ENCODE results near the gene TEX29.

DNA sequence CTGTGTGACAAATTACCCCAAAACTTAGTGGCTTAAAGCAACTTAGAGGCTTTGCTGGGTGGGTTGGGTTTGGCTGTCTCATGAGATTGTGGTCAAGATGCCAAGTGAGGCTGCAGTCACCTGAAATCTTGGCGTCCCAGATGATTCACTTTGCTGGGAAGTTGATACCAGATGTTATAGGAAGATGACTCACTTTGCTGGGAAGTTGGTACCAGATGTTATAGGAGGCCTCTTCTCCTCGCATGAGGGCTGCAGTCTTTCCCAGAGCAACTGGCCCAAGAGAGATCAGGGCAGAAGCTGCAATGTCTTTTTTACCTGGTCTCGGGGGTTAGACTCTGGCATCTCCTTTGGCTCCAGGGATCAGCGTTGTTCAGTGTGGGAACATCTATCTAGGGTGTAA is 16.8 kb downstream of the TEX29 start:
- TF ChIP-seq, protein P1, sequence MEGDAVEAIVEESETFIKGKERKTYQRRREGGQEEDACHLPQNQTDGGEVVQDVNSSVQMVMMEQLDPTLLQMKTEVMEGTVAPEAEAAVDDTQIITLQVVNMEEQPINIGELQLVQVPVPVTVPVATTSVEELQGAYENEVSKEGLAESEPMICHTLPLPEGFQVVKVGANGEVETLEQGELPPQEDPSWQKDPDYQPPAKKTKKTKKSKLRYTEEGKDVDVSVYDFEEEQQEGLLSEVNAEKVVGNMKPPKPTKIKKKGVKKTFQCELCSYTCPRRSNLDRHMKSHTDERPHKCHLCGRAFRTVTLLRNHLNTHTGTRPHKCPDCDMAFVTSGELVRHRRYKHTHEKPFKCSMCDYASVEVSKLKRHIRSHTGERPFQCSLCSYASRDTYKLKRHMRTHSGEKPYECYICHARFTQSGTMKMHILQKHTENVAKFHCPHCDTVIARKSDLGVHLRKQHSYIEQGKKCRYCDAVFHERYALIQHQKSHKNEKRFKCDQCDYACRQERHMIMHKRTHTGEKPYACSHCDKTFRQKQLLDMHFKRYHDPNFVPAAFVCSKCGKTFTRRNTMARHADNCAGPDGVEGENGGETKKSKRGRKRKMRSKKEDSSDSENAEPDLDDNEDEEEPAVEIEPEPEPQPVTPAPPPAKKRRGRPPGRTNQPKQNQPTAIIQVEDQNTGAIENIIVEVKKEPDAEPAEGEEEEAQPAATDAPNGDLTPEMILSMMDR (IDR thresholded peaks at IDR 0.05; ENCODE audit: borderline replicate concordance, extremely low read depth, low read length, poor library complexity, severe bottlenecking): no peak
- no peak for TF ChIP-seq EZH2 (IDR thresholded peaks at IDR 0.05; ENCODE audit: borderline replicate concordance, low read depth, low read length, severe bottlenecking)
